T-helper 1 cell treated with Interleukin-12 subunit alpha and Interleukin-12 subunit beta and Interleukin-4 antibody, amounts not matched to agents 30 ng/mL and 1 ng/mL, for 36 hours (primary cell): ENCODE measurements around the gene ACSM5. TPM values are rescaled to one million over a fixed set of nuclear protein-coding genes. Genes with fewer than 3 reads are reported as not detected.

Experiments
- intact Hi-C: fragments of 100-400 bp; cut with micrococcal nuclease; formaldehyde crosslinking; loops from one replicate; pipeline ENCODE4 v1.15.1; 2024
- total RNA-seq: library from RNA; stranded (reverse); gene quantifications from 2 replicates; pipeline ENCODE4 v1.2.3, GENCODE V29; 2022

ACSM5 gene, protein sequence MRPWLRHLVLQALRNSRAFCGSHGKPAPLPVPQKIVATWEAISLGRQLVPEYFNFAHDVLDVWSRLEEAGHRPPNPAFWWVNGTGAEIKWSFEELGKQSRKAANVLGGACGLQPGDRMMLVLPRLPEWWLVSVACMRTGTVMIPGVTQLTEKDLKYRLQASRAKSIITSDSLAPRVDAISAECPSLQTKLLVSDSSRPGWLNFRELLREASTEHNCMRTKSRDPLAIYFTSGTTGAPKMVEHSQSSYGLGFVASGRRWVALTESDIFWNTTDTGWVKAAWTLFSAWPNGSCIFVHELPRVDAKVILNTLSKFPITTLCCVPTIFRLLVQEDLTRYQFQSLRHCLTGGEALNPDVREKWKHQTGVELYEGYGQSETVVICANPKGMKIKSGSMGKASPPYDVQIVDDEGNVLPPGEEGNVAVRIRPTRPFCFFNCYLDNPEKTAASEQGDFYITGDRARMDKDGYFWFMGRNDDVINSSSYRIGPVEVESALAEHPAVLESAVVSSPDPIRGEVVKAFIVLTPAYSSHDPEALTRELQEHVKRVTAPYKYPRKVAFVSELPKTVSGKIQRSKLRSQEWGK
- total RNA-seq, result not detected in 2 replicates

DNA sequence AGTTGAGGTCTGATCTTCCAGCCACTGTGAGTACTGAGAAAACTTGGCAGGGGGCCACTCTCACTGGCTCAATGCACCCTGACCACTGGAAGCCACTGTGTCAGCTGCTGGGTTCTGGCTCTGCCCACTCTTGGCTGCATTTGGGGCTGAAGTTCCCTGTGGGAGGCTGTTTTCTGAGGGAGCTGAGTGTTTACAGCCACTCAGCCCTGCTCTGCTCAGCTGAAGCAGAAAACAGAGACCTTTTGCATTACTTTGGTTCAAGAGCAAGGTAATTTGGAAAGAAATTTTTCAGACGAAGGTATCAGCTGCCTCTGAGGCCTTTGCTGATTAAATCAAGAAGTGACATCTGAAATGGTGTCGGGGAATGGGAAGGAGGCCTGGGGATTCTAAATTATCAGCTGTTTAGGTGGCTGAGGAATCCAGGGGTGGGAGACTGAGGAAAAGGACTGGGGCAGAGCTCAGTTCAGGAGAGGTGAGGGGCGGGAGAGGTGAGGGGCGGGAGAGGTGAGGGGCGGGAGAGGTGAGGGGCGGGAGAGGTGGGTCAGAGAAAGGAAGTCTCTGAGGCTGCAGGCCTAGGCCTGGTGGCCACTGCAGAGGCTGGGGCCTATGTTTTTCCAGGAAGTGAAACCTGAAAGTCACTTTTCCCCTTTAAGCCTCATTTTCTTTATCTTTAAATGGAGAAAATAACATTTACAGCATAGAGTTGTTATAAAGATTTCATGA is at the start of gene ACSM5:
ACSM5 (plus strand) TSS at position 137 of the 723 bp plus-strand sequence. CDS start 1,951 bp downstream, outside the sequence.
- intact Hi-C loops, result no loop called here

DNA sequence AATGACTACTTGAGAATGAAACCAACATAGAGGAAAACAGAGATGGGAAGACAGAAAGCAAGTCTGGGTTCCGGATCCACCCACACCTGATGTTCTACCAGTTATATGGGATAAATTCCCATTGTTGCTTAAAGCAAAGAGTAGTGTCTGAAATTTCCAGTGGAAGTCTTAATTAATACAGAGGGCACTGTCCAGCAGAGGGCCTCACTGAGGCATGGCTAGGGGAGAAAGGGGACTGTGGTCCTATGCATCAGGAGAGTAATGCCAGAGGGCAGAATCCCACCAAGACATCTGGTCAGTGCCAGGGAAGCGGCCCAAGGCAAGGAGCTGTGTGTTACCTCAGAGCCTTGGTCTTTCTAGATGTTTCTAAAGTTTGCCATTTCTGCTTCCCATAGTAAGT is 49.3 kb upstream of the ACSM5 start:
- intact Hi-C loops, result no loop called here

DNA sequence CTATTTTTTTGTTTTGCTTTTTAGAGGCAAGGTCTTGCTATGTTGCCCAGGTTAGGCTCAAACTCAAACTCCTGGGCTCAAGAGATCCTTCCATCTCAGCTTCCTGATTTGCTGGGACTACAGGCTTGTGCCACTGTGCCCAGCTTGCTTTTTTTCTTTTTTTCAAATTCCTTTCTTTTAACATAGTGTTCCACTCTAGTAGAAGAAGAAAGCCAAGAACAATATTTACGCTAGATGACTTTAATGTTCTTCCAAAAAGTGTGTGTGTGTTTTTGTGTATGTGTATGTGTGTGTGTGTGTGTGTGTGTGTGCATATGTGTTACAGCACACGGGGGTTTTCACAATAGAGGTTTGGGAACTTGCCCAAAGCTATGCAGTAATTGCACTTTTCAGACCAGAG is 46.1 kb upstream of the ACSM5 start:
- intact Hi-C loops, result no loop called here

DNA sequence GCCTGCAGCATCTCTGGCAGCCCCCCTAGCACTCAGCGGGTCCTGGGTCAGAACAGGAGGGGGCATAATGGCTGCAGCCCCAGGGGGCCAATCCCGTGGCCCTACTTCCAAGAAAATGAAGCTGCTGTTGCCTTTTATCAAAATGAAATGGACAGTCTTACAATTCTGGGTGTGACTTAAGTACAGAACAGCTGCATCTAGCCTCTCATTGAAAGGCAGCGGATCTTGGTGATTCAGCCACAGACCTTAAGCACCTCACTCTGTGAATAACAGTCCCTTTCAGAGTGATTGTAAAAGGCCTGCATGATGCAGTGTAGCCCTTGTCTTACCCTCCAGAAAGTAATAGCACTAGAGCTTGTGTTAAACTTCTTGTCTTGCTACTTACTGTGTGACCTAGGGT is 45.3 kb upstream of the ACSM5 start:
- intact Hi-C loops, result no loop called here

DNA sequence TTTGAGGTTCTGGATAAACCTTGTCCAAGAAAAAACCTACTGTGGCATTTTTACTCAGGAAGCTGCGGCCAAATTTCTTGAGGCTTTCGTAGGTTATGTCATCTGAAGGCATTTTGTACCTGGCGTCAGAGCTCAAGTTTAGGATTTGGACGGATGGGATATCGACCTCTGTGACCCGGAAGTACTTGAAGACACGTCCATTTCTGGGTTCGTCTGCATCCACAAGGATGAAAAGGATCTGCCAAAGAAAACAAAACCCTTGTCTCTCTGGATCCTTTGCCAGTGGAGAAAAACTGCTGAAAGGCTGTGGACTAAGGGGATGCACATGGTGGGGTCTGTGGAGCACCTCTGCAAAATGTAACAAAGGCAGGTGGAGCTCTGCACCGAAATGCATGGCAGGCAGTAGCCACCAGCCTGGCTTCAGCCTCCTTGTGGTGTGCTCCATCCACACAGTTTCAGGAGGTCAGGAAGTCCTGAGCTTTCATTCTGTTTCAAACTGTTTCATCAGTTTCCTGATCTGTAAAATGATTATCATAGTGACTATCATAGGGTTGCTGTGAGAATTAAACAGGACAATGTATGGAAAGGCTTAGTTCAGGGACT is 39.8 kb upstream of the ACSM5 start:
- intact Hi-C loops, result no loop called here

DNA sequence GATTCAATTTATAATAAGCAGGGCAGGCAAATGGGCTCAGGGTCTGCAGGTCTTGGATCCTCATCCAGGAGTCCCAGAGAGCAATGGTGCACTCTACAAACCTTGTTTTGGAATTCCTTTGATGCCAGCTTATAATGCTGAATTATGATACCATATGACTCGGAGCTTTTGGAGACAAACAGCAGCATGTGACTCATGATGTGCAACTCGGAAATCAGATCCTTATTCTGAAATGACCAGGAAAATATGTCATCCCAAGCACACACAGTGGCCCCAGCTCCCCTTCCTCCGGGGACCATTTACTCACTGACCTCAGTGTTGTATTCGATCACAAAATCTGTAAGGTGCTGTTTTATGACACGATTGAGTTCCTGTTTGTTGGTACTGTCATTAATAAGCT is 36.6 kb upstream of the ACSM5 start:
- intact Hi-C loops, result no loop called here

DNA sequence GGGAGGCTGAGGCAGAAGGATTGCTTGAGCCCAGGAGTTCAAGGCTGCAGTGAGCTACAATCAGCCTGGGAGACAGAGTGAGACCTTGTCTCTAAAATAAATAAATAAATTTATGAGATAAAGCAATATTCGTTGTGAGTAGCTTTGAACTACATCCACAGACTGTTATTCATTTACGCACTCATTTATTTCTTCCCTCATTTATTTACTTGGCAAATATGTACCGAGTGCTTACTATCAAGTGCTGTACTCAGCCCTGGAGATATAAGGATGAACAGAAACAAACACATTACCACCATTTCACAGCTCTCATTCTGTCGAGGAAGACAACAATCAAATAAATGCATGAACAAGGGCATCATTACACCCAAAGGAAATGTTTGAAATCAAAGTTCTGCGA is 32.2 kb upstream of the ACSM5 start:
- intact Hi-C loops, result no loop called here

DNA sequence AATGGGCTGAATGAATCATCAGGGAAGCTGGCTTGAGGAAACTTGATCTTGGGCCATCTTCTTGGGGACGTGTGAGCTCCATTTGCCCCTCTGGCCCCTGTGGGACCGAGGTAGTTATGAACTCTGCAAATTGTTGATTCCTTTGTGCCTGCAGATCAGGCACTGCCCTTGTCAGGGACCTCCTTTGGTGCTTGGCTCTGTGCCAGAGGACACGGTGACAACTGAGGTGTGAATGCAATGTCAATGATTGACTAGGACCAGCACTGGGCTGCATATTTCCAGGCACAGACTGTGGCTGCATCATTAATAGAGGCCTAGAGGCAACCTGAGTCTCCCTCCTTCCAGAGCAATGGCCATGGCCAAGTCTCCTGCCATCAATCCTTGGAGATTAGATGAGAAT is 28.6 kb upstream of the ACSM5 start:
- intact Hi-C loops, result loop anchor here (10.0 kb wide), 1 partner anchor 776 kb away; no protein-coding TSS in a partner anchor

DNA sequence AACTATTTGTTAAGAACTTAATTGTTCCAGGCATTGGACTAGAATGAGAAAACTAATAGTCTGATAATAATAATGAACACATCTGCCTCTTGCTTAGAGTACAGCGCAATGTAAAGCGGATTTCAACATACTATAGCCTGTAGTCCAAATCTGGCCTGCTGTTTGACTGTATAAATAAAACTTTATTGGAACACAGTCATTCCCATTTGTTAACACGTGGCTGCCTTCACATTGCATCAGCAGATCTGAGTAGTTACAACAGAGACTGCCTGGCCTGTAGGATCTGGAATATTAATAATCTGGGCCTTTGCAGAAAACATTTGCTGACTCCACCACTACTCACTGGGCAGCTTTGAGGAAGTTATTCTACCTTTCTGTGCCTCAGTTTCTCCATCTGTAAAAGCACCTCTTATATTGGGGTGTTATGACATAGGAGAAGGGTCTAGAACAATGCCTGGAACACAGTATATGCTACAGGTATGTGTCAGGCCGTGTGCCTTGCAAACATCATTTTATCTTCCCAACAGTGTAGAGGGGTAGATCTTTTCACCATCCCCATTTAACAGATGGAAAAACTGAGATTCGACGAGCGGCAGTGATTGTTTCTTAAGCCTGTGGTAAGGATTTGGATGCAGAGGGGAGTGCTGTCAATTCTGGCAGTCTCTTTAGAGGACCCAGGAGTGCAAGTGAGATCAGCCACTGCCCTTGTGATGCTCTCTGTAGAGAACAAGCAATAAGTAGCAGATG is 27.0 kb upstream of the ACSM5 start:
- intact Hi-C loops, result loop anchor here (10.0 kb wide), 1 partner anchor 778 kb away; no protein-coding TSS in a partner anchor

DNA sequence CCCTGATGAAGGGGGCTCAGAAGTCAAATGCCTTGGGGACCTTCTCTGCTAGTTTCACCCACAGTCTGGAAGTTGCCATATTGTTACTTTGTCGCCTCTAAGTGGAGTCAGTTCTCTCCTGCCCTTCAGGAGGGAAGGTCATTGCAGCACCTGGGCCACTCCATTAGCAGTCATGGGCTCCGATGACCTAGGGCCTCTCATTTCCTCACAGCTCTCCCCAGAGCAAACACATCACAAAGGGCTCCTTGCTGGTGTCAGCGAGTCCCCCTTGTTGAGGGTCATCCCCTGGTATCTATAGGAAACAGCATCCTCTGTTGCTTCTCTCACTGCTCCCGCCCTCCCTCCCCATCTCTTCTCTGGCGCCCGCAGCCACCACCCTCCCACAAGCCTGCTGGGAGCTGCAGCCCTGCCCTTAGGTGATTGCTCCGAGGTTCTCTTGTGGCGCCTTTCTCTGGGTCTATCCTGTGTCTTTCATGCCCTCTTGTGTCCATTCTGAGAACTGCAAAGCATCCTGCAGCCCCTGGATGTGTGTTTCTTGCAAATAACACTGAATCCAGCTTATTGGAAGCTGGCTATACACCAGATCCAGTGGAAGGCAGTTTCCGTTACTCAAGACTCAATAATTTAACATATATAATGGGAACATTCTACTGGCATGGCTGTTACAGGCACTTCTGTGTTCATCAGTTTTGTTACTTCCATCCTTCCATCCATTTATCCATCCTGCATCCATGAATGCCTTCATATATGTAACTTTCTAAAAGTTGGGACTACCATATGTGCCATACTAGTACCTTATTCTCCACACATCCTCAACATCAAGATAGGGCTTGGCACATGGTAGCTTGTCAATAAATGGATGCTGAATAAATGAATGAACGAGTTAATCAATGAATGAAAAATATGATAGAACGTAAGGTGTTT is 26.0 kb upstream of the ACSM5 start:
- intact Hi-C loops, result loop anchor here (1.0 to 10.0 kb wide), 2 partner anchors 484 to 779 kb away; no protein-coding TSS in a partner anchor

DNA sequence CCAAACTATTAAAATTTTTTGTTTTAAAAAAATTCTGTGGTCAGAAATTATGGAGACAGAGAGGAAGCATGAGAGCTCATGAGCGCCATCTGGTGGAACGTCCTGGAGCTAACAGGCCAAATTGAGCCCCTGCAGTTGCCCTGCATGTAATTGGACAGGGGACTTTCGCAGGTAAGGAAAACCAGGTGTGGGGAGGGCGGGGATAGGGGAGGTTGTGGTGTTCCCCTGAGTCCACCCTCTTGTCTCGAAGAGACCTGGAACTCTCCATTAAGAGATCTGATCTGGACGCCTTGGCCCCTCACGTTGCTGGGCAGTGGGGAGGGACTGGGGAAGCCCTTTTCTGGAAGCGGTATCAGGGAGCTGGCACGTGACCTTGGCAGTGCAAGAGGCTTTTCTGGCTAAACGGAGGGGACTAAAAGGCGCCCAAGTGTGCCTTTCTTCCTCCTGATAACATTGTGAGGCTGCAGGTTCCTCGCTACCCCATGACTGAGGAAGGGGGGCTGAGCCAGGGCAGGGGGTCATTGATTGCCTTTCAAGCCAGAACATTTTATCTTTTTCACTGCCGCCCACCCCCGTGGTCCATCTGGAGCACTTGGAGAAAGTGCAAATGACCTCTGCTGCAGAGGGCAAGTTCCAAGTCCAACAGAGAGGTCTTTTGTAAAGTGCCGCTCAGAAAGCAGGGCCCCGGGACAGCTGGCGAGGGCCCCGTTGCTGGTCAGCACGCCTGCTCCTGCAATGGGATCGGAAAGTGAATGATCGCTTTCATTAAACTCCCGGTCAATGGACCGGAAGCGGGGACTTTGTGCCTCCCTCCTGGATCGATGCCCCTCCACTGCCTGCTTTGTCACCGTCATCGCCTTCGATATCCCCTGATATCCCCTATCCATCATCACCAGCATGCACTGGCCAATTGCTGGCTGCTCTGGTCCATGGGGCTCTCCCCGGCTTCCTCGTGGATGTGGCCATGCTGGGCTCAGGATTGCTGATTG is 23.2 kb upstream of the ACSM5 start:
- intact Hi-C loops, result loop anchor here (1.0 to 10.0 kb wide), 2 partner anchors 479 to 781 kb away; no protein-coding TSS in a partner anchor

DNA sequence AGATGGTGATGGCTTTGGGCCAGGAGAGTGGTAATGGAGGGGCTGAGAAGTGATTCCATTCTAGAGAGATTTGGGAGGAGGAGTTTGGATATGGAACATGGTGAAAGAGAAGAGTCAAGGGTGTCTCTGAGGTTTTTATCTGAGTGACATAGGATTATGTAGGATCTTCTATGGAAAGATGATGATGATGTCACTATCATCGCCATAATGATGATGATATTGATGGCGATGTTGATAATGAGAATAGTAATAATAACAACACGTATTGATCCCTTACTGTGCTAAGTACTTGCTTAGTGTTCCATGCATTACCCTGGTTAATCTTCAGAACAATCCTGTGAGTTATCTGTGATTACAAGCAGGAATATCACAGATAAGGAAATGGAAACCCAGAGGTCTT is 21.4 kb upstream of the ACSM5 start:
- intact Hi-C loops, result loop anchor here (10.0 kb wide), 1 partner anchor 783 kb away; no protein-coding TSS in a partner anchor

DNA sequence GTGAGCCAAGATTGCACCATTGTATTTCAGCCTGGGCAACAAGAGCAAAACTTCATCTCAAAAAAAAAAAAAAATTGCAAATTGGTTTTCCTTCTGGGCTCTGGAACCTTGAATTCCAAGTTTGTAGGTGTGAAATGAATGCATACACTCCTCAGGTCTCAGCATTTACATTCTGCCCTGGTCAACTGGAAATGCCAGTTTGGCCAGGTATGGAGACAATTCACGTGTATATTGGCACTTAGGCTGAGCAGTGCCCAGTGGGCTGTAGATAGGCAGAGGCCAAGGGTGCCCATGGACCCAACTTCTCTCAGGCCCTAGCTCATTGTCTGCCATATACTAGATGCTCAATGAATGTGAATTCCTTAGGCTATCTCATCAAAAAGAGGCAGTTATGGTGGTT is 20.5 kb upstream of the ACSM5 start:
- intact Hi-C loops, result loop anchor here (10.0 kb wide), 1 partner anchor 784 kb away; no protein-coding TSS in a partner anchor

DNA sequence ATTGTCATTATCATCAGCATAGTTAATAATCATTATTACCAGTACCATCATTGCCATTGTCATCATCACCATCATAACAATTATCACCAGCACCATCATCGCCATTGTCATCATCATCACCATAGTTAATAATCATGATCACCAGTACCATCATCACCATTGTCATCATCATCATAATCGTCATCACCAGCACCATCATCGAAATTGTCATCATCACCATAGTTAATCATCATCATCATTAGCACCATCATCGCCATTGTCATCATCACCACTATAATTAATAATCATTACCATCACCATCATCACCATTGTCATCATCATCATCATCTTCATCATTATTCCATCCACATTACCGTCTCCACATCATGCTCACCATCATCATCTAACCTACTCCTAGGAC is 18.3 kb upstream of the ACSM5 start:
- intact Hi-C loops, result no loop called here

DNA sequence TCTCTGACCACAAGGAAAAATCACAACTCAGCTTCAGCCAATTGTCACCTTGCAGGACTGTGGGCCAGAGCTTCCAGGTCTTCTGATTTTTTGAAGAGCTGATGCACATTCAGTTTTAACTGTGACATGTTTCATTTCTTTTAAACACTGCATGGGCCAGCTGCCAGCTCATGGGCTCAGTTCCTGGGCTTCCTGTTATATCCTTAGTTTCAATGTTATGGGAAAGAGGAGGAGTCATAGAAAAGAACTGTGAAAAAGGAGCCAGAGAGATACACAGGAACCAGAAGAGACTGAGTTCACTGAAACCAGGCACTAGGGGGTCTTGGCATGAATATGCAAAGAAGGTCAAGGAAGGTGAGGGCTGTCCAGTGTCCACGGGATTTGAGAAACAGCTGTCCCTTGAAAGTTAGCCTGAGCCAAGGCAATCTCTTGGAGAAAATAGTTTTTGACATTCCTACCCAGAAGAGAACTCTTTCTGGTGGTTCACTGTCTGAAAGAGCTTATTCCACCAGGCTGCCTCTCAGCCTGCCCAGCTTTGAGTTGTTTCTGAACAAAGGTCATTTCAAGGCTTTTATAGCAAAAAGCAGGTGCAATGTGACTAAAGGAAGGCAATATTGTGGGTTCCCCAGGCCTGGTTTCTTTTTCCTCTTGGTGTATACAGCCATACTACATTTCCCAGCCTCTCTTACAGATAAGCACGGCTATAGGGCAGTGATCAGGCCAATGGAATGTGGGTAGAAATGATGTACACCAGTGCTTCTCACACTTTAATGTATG is 15.3 kb upstream of the ACSM5 start:
- intact Hi-C loops, result no loop called here

DNA sequence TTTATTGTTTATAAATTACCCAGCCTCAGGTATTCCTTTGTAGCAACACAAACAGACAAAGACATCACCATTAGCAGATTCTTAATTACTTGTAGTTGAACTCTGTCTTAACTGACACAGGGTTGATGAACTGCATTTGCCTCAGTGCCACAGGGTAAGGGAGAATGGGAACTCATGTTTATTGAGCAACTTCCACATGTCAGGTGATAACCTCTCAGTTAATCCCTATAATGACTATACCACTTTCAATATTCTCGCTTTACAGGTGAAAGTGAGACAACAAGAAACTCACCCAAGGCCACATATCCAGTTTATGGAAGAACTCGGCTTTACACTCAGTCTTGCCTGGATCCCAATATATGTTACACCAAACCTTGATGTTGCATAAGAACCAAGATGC is 13.4 kb upstream of the ACSM5 start:
- intact Hi-C loops, result no loop called here

DNA sequence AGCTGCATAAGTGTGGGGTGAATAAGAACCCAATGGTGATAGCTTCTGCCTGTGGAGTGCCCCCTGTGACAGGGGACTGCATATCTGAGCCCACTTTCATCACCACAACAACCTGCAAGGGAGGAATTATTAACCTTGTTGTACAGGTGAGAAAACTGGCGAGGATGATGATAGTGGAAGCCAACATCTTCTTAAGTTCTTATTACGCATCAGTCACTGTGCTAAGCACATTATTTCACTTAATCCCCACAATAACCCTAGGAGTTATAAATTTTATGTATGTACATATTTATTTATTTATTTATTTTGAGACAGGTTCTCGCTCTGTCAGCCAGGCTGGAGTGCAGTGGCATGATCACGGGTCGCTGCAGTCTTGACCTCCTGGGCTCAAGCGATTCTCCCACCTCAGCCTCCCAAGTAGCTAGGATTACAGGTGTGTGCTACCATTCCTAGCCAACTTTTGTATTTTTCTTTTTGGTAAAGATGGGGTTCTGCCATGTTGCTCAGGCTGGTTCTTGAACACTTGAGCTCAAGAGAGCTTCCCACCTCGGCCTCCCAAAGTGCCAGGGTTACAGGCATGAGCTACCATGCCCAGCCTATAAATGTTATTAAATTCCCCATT is 12.4 kb upstream of the ACSM5 start:
- intact Hi-C loops, result no loop called here
